HepG2 (cell line): ENCODE measurements around the gene ALPL.

Experiments used
- ATF7 ChIP-seq, 2 experiments: fragments of 450-650 bp in 1 of 2; sonication (generic) in 1 of 2; formaldehyde crosslinking in 1 of 2; IDR thresholded peaks; 2 replicates each; pipeline versions ENCODE4 v1.4.0 to v1.6.1; 2016 to 2020; ENCODE audit warnings: antibody characterized with exemption in 1 of 2, mild to moderate bottlenecking in 1 of 2, missing genetic modification reagents in 1 of 2
- EP300 ChIP-seq, 3 experiments: sonication (generic) in 1 of 3; formaldehyde crosslinking in 1 of 3; IDR thresholded peaks; 2 replicates each; pipeline versions ENCODE4 v1.5.1 to v1.6.1; 2011 to 2020; ENCODE audit warnings: low read depth in 2 of 3, low read length in 2 of 3, borderline replicate concordance in 1 of 3, improper control_type of control experiment in 1 of 3, mild to moderate bottlenecking in 1 of 3, missing genetic modification reagents in 1 of 3, moderate library complexity in 1 of 3
- EZH2 ChIP-seq: conservative IDR thresholded peaks from 2 replicates; pipeline ENCODE4 v1.6.1; 2012; ENCODE audit warnings: mild to moderate bottlenecking, low read depth, low read length, moderate library complexity
- IRF2 ChIP-seq: IDR thresholded peaks from 2 replicates; pipeline ENCODE4 v1.6.1; 2018; ENCODE audit warnings: missing genetic modification reagents, missing compliant biosample characterization
- MZF1 ChIP-seq: sonication (generic); formaldehyde crosslinking; IDR thresholded peaks from 2 replicates; pipeline ENCODE4 v1.8.1; 2023; ENCODE audit warnings: mild to moderate bottlenecking, missing genetic modification reagents, borderline replicate concordance
- NFE2 ChIP-seq: sonication (generic); formaldehyde crosslinking; IDR thresholded peaks from 2 replicates; pipeline ENCODE4 v1.4.0; 2020; ENCODE audit warnings: missing genetic modification reagents
- NFIC ChIP-seq: IDR thresholded peaks from 2 replicates; pipeline ENCODE4 v1.6.1; 2012; ENCODE audit warnings: mild to moderate bottlenecking, low read length, inconsistent platforms
- RXRA ChIP-seq: sonication (generic); formaldehyde crosslinking; IDR thresholded peaks from 2 replicates; pipeline ENCODE4 v1.5.1; 2020; ENCODE audit warnings: missing genetic modification reagents
- ZNF274 ChIP-seq: sonication (generic); formaldehyde crosslinking; IDR thresholded peaks from 2 replicates; pipeline ENCODE4 v1.5.1; 2020; ENCODE audit warnings: mild to moderate bottlenecking, missing genetic modification reagents
- ZNF589 ChIP-seq: sonication (generic); formaldehyde crosslinking; conservative IDR thresholded peaks from 2 replicates; pipeline ENCODE4 v1.8.0; 2022; ENCODE audit warnings: mild to moderate bottlenecking, moderate library complexity, missing genetic modification reagents
- TF ChIP-seq, protein P1 (sequence below): sonication (generic); formaldehyde crosslinking; IDR thresholded peaks from 2 replicates; pipeline ENCODE4 v1.9.0; 2021; ENCODE audit warnings: missing genetic modification reagents, borderline replicate concordance
- TF ChIP-seq, protein P2 (sequence below): sonication (generic); formaldehyde crosslinking; IDR thresholded peaks from 2 replicates; pipeline ENCODE4 v1.5.0; 2020; ENCODE audit warnings: missing genetic modification reagents

DNA sequence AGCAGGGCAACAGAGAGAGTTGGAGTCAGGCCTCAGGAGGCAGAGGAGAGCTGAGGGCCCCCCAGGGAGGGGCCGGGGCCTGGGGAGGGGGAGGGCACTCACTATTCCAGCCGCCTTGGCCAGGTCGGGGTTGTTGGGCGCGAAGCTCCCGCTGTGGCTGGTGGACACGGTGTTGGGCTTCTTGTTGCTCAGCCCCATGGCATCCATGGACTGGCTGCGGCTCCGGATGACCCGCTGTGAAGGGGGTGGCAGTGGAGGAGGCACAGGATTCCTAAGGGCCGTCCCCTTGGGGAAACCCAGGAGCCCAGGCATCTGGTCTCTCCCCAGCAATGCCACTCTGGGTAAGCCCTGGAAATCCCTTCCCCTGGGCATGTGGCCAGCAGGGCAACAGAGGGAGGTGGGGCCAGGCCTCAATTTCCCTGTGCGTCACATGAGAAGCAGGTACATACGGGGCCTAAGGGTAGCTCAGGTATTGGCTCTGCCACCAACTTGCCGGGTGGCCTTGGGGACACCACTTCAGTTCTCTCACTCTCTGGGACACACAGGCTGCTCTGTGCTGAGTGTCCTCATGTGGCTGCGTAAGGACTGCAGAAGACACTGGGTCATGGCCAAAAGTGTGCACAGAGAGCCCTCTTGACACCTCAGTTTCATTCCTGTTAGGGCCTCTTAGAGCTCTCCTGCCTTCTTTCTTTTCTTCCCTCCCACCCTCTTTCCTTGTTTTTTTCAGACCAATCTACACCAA is 96.9 kb downstream of the ALPL start:
- TF ChIP-seq MZF1 (CRISPR knock-in tag), result no peak
- TF ChIP-seq EP300 (IDR thresholded peaks at IDR 0.05; ENCODE audit: low read depth in 2 of 2, low read length in 2 of 2), result no peak
- TF ChIP-seq EP300 (CRISPR knock-in tag; IDR thresholded peaks at IDR 0.05; ENCODE audit: borderline replicate concordance), result no peak
- TF ChIP-seq ZNF274 (CRISPR knock-in tag), result no peak
- no peak for TF ChIP-seq ATF7 (IDR thresholded peaks at IDR 0.05)
- TF ChIP-seq ATF7 (CRISPR knock-in tag; IDR thresholded peaks at IDR 0.05), result no peak
- TF ChIP-seq, protein P1, sequence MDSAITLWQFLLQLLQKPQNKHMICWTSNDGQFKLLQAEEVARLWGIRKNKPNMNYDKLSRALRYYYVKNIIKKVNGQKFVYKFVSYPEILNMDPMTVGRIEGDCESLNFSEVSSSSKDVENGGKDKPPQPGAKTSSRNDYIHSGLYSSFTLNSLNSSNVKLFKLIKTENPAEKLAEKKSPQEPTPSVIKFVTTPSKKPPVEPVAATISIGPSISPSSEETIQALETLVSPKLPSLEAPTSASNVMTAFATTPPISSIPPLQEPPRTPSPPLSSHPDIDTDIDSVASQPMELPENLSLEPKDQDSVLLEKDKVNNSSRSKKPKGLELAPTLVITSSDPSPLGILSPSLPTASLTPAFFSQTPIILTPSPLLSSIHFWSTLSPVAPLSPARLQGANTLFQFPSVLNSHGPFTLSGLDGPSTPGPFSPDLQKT (CRISPR knock-in tag), result no peak
- TF ChIP-seq ZNF589, result no peak
- TF ChIP-seq NFE2, result no peak
- TF ChIP-seq EZH2, result no peak
- no peak for TF ChIP-seq NFIC
- no peak for TF ChIP-seq IRF2 (CRISPR knock-in tag)
- no peak for TF ChIP-seq RXRA (CRISPR knock-in tag)
- TF ChIP-seq, protein P2, sequence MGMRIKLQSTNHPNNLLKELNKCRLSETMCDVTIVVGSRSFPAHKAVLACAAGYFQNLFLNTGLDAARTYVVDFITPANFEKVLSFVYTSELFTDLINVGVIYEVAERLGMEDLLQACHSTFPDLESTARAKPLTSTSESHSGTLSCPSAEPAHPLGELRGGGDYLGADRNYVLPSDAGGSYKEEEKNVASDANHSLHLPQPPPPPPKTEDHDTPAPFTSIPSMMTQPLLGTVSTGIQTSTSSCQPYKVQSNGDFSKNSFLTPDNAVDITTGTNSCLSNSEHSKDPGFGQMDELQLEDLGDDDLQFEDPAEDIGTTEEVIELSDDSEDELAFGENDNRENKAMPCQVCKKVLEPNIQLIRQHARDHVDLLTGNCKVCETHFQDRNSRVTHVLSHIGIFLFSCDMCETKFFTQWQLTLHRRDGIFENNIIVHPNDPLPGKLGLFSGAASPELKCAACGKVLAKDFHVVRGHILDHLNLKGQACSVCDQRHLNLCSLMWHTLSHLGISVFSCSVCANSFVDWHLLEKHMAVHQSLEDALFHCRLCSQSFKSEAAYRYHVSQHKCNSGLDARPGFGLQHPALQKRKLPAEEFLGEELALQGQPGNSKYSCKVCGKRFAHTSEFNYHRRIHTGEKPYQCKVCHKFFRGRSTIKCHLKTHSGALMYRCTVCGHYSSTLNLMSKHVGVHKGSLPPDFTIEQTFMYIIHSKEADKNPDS, result no peak
